ENCODE measurements around the gene NOXRED1. TPM values are rescaled to one million over a fixed set of nuclear protein-coding genes. Genes with fewer than 3 reads are reported as not detected.

The NOXRED1 gene
- total RNA-seq, 1 experiment from 2014 or later: not detected

DNA sequence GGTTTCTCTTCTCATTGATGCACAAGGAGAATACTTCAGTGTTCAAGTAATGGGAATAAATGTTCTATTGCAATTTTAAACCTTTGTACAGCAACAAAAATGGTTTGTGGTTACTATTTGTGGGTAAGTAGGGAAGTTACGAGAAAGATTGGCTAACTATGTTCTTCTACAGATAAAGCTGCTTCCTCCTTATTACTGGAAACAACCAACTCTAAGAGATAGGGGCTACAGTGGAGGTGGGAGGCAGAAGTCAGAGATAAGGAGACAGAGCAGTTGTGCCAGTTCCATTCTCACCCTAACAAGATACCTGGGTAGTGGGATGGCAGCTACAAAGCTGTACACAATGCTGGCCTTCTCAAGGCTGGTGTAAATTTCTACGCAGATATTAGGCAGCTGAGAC lies 16.2 kb downstream of the NOXRED1 start:
- no peak for DNase-seq (ENCODE audit: low spot score)

DNA sequence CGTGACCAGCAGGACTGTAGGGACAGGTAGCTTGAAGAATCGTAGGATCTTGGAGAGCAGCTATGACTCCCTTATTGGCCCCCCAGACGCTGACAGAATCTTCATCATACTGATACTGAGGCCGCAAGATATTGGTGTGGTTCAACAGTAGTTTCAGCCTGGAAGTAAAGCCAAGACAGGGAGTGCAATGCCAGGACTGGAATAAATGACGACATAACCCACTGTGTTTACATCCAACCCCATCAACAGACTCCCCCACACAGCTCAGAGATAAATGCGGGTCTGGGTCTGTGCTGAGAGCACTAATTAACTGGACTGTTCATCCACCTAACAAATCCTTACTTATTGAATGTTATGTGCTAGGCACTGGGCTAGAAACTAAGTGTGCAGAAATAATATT lies 16.6 kb downstream of the NOXRED1 start:
- peak; percentile 16 for DNase-seq (ENCODE audit: low spot score)

DNA sequence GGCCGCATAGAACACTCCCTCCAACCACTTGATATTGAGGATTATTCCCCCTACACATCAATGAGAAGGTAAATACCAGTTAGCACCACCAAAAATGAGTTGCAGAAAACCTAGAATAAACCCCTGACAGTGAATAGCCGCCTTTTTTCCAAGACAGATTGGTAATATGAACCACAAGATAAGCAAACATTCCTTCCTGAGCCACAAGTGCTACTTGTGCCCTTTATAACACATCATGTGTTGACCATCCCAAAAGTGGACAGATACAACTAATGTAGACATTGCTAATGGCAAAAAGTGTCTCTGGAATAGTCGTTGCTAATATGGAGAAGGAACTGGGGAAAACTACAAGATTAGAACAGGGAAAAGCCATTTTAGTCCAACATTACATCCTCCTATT lies 17.2 kb downstream of the NOXRED1 start:
- no peak for DNase-seq (ENCODE audit: low spot score)

DNA sequence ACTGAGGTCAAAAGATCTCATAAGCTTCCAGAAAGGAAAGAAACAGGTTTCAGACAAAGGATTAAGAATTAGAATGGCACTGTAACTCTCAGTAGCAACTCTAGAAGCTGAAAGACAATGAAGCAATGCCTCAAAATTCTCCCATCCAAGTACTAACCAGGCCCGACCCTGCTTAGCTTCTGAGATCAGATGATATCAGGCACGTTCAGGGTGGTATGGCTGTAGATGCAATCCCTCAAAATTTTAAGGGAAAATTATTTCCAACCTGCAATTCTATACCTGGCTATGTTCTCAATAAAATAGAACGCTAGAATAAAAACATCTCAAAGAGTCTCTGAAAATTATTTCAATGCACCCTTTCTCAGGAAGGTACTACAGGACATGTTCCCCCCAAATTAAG lies 19.6 kb downstream of the NOXRED1 start:
- DNase-seq (ENCODE audit: low spot score): no peak

DNA sequence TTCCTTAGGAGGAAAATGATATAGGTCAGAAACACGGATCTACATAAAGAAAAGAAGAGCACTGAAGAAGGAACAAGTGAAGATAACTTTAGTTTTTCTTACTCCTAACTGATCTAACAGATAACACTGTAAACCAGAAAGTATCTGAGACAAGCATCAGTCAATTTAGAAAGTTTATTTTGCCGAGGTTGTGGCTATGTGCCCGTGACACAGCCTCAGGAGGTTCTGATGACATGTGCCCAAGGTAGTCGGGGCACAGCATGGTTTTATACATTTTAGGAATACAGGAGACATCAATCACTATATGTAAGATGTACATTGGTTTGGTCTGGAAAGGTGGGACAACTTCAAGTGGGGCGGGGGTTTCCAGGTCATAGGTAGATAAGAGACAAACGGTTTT lies 23.1 kb downstream of the NOXRED1 start:
- no peak for DNase-seq (ENCODE audit: low spot score)

DNA sequence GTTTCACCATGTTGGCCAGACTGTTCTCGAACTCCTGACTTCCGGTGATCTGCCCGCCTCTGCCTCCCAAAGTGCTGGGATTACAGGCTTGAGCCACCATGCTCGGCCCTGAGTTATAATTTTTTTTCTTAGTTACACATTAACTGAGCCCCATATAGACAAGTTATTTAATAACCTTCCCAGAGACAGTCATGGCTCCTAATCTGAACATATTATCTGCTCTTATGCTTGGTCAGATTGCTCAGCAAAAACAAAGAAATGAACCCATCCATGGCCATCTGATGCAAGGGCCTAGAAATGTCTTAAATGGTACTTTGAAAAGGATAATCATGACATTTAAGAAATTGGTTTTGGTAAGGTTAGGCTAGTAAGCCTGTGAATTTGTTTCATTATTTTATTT lies 33.1 kb downstream of the NOXRED1 start:
- DNase-seq (ENCODE audit: low spot score): no peak

DNA sequence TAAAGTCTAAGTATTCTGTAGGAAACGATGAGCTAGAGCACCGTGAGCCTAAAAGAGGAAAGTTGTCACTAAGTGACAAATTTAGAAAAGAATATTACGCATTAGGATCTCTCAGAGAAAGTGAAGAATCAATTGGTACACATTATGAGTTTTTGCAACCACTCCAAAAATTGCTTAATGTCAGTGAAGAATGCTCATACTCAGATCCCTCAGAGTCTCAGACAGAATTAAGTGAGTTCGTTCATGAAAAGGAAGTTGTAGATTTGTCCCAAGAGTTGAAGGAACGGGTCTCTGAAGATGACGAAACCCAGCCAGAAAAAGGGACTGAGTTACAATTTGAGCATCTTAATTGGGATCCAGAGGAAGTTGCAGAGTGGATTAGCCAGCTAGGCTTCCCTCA lies 44.6 kb downstream of the NOXRED1 start:
- DNase-seq (ENCODE audit: low spot score): no peak

DNA sequence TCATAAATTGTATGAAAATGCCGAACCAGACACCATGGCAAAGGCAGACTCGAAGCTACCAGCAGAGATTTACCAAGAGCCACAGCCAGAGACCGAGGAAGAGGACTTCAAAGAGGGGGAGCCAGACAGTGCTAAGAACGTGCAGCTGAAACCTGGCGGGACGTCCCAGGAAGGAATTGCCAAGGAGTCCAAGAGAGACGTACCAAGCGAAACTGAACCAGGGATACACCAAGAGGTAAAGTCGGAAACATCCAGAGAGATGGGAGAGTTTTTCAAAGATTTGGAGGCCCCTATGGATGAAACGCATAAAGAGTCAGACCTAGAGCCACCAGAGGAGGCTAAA lies 45.9 kb downstream of the NOXRED1 start:
- DNase-seq (ENCODE audit: low spot score): no peak

DNA sequence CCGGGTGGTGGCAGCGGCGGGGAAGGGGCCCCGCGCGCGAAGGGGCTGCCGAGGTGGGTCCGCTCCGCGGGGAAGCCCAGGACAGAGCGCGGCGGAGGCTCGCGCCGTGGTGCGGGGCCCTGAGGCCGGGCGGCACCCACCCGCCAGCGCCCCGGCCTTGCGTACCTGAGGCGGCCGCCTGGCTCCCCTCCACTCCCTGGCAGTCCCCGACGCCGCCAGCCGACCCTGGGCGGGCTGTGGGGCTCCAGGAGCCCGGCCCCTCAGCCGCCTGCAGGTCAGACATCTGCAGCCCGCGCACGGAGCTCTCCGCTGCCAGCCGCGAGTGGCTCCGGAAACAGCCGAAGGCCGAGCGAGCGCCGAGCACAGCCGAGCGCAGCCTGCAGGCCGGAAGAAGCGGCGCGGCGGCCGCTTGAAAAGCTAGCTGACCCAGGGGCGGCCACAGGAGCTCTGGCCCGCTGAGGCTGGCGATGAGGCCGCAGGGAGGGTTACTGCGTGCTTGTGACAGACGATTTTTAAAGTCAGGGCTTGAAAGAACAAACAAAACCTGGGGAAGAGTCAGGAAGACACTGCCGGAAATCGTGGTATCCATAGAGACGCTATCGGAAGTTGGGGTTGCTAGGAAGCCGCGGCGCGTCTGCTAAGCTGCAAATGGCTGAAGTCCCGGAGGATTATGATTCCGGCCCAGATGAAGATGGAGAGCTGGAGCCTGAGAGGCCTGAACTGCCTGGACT lies 46.4 kb downstream of the NOXRED1 start, which contains the start of the genes SAMD15 and TMED8:
Gene SAMD15 (plus strand): TSS at position 609 of the 731 bp plus-strand sequence. CDS start 40 bp downstream, at position 649.
Gene TMED8 (minus strand): TSS at position 324 of the 731 bp plus-strand sequence. CDS start 41 bp downstream, at position 283.
- peak; percentile 69 for DNase-seq (ENCODE audit: low spot score)

DNA sequence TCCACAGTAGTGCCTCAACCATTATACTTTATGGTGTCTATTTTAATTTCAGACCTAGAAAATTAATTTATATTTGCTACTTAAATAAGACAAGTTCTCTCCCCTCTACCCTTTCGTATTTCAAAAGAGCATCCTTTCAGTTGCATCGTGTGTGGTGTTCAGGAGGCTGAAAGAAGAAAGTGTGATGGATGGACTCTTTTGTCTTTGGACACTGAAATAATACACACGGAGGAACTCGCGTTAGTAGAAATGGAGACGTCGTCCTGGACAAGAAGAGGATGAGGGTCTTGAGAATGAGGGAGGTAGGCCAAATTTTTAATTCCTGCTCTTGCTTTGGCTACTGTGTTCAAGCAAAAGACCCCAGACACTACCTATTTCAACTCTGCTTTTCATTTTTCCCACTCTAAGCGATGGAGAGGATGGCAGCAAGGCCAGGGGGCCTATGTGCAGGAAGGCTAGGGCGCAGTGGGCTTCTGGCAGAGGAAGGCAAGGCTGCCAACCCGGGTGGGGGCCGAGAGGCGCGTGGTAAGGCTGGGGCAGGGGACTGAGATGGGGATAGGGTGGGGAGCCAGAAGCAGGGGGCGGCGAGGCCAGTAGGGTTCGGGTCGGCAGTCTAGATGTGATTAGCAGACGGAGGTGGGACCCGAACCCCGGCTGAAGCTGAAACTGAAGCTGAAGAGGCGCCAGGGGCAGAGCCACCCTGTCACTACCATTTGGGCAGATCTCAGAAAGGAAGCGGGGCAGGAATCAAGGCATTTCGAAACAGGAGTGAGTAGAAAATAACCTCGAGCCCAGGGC lies 47.2 kb downstream of the NOXRED1 start:
- DNase-seq (ENCODE audit: low spot score): no peak

DNA sequence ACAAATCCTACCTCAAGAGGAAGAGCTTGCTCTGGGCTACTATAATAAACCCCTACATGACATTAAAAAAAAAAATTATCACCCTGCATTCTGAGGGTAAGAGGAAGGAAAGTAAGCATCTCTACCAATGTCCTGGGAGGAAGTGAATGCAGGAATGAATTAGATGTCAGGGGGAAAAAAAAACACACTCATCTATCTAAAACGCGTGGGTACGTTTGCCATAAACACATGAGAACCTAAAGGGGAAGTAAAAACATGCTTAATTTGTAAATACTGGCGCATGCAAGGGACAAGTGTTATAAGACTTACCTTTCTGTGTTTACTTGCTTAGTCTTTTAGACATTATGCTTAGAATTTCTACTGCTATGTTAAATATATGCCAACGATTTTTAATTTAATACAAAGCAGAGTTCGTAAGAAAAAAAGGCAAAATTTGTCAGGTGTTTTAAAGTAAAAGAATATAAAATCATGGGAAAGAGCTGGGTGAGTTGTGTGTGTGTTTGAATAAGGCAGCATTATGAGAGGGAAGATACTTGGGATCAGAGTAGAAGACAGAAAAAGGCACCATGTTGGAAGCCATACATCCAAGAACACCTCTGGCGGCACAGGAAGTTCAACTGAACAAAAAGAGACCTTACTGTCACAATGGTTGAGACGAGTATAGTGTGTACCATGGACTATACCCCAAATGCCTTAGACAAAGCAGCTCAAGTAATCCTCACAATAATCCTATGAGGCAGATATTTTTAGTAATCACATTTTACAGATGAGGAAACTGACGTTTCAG lies 48.0 kb downstream of the NOXRED1 start:
- DNase-seq (ENCODE audit: low spot score): no peak

DNA sequence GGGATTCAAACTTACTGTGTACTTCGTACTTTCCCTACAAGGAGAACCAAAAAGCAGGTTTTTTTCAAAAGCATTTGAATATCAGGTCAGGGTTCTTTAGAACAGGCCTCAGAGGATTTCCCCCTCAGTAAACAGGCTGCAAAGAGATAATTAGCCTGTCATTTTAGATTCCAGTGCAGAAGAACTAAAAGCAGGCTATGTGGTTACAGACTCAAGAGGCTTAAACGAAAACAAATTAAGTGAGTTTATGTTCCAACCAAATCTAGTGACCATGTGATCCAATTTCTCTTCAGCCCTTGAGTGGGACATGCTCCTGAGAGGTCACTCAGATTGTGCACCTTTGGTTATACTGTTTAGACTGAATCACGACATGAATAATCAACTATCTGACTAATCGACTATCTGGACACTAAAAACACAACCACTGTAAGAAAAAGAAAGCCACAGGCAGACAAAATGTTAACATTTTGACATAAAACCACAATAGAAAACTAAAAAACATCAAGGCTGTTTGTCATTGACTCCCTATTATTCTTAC lies 51.0 kb downstream of the NOXRED1 start:
- peak; percentile 51 for DNase-seq (ENCODE audit: low spot score)

DNA sequence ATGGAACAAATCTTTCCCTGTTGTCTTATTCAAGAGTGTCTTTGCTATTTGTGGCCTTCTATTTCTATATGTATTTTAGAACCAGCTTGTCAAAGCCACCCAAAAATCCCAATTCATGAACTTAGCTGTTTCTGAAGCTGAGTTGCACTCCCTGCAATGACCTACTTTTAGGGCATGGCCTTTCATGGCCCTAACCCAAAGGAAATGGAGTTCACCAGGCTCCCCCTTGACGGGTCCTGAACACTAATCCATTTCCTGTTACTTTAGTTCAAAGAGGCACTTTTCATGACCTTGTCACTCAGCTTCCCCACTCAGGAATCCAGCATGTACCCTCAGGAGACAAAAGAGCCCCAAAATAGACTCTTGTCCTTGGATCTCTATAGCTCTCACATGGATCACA lies 54.0 kb downstream of the NOXRED1 start:
- DNase-seq (ENCODE audit: low spot score): no peak

DNA sequence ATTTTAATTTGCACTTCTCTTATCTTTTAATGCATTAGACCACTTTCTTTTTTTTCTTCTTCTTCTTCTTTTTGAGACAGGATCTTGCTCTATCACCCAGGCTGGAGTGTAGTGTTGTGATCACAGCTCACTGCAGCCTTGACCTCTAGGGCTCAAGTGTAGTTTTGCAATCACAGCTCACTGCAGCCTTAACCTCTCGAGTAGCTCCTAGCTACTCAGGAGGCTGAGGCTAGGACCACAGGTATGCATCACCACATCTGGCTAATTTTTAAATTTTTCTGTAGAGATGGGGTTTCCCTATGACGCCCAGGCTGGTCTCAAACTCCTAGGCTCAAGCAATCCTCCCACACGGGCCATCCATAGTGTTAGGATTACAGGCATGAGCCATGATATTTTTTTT lies 59.2 kb downstream of the NOXRED1 start:
- no peak for DNase-seq (ENCODE audit: low spot score)

DNA sequence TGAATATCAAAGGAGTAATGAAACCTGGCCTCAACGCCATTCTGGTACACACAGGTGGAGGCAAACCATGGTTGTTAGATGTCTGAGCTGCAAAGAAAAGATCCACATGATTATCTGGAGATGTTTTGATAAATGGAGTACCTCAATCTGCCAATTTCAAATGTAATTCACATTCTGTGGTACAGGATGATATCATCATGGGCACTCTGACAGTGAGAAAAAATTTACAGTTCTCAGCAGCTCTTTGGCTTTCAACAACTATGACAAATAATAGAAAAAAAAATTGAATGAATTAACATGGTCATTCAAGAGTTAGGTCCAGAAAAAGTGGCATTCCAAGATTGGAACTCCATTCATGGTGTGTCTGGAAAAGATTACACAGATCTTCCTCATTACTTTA lies 63.7 kb downstream of the NOXRED1 start:
- DNase-seq (ENCODE audit: low spot score): no peak

DNA sequence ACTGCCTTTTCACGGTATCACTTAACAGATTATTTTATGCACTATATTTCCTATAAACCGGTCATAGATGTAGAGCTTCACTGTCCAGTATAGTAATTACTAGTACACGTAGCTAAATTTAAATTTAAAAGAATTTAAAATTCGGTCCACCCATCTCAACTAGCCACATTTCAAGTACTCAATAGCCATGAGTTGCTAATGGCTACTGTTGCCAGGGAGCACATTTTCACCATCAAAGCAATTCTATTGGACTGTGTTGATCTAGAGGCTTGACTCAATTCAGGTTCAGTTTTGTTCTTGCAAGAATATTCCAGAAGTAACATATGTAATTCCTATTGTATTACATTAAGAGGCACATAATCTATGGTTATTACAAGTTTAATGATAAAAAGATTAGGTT lies 66.4 kb downstream of the NOXRED1 start:
- no peak for DNase-seq (ENCODE audit: low spot score)

DNA sequence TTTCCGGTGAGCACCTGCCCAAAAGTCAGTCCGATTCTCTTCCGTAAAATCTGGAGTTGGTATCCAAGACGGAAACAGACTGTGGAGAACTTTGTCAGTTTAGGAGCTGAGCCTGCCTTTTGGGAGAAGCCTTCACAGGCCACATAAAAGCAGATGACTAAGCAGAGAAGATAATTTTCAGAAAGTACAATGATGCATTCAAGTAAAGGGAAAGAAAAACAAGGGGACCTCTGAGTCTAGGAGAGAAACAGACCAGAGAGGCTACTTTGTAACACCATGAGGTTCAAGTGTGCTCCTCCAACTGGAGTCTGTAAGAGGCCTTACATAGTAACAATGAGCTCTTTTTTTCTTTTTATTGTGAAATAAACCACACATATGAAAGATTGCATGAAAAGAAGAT lies 67.5 kb downstream of the NOXRED1 start:
- DNase-seq (ENCODE audit: low spot score): no peak

DNA sequence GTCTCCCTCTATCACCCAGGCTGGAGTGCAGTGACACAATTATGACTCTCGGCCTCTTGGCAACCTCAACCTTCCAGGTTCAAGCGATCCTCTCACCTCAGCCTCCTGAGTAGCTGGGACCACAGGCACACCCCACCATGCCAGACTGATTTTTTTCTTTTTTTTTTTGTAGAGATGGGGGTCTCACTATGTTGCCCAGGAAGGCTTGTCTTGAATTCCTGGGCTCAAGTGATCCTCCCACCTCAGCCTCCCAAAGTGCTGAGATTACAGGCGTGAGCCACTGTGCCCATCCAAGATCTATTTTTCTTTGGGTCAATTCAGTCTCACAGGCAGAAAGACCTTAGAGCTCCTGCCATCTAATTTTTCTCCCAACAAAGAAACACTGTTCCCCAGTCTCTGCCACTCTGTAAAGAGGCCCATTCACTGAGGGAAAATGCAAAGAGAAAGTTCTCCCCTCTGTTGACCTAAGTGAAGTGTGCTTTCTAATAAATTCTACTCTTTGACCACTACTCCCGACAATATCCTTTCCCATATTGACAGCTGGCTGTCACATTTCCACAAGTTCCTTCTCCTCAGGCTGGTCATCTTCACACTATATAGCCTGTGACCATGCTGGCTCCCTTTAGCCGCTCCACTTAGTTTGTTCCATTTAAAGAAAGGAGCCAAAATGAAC lies 69.7 kb downstream of the NOXRED1 start:
- DNase-seq (ENCODE audit: low spot score): no peak

DNA sequence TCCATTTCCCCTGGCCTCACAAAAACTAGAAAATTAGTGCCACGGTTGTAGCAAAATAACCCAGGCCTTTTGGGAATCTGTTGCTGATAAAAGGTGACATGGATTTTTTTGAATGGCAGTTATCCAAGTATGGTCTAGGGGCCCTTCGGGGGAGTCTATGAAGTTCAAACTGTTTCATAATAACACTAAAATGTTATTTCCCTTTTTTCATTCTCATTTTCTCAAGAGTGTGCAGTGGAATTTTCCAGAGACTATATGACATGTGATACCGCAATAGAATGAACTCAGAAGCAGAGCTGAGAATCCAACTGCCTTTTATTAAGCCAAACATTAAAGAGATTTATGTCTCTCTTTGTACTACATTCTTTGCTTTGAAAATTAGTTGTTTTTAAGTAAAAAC lies 75.6 kb downstream of the NOXRED1 start:
- DNase-seq (ENCODE audit: low spot score): no peak

DNA sequence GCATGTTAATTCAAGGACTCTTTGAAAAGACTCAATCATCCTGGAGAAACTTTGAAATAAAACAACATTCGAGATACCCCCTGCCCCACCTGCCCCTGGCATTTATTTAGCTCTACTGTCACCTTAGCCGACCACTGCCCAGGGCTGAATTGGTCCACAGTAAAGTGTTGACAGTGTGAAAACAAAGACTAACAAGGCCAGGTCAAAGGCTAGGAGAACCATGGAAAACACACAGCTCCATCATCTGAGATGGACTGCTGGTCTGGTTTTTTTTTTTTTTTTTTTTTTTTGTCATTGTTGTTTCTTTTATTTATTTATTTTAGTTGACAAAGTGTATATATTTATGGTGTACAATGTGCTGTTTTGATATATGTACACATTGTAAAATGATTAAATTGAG lies 76.8 kb downstream of the NOXRED1 start:
- no peak for DNase-seq (ENCODE audit: low spot score)

DNA sequence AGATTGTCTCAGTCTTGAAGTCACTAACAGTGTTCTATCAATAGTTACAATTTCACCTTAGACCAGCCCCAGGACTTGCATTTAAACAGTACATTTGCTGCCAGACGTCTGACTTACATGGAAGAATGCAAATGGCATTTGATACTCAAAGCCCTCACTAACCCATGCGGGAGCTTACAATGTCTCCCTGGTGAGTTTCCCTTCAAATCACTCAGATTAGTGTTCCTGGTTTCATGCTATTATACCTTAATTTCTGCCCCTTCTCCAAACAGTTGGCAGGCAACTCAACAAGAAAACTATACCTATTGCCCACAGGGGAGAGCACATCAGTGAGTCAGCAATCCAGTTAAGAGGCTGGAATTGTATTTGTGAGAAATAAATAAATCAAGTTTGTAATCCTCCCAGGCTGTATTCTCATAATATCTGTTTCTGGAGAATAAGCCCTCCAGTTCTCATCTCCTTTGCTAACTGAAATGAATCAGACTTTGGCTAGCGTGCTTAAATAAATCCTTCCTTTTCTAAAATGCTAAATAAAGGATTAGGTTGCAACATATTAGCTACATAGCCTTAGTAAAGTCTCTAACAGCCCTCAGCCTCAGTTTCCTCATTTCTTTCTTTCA lies 78.8 kb downstream of the NOXRED1 start:
- DNase-seq (ENCODE audit: low spot score): no peak
